HEK293 (cell line): ENCODE measurements around the gene ATP8B4.

Source experiments
- CTCF ChIA-PET: fragments of 350-600 bp; formaldehyde crosslinking; extraction: SDS; loops from one replicate; lab custom pipeline; 2021; ENCODE audit warnings: antibody characterized with exemption; lab: Yijun Ruan, JAX
- POLR2A ChIA-PET: fragments of 300-600 bp; formaldehyde crosslinking; extraction: SDS; loops from one replicate; lab custom pipeline; 2020; ENCODE audit warnings: antibody characterized with exemption, inconsistent platforms; lab: Yijun Ruan, JAX
- H3K27ac ChIP-seq: fragments of 200-500 bp; sonication (Bioruptor generic); 2 replicates; pipeline ENCODE4 v1.5.1; 2014; ENCODE audit warnings: low read depth, low read length, control low read depth, inconsistent platforms; ENCODE audit errors: extremely low read depth
- H3K36me3 ChIP-seq, 2 experiments: fragments of 200-500 bp in 1 of 2; sonication (Bioruptor generic) in 1 of 2; 1 replicate in 1 of 2; 2 replicates in 1 of 2; pipeline ENCODE4 v1.5.1; 2014 to 2017; ENCODE audit warnings: inconsistent platforms in 2 of 2, low read length in 2 of 2; ENCODE audit not compliant: control insufficient read depth in 2 of 2, insufficient read depth in 1 of 2
- H3K4me1 ChIP-seq: fragments of 200-500 bp; sonication (Bioruptor generic); 2 replicates; pipeline ENCODE4 v1.5.1; 2014; ENCODE audit warnings: mild to moderate bottlenecking, low read length, inconsistent platforms; ENCODE audit not compliant: control insufficient read depth, insufficient read depth
- H3K4me3 ChIP-seq: 2 replicates; pipeline ENCODE4 v1.5.1; 2011; ENCODE audit warnings: low read depth, mild to moderate bottlenecking, control low read depth, low read length, moderate library complexity
- H3K9me3 ChIP-seq: fragments of 200-500 bp; sonication (Bioruptor generic); 2 replicates; pipeline ENCODE4 v1.5.1; 2014; ENCODE audit warnings: low read depth, low read length, inconsistent platforms; ENCODE audit not compliant: control insufficient read depth, insufficient read depth
- EGR2 ChIP-seq: fragments of 450-650 bp; formaldehyde crosslinking; IDR thresholded peaks from 2 replicates; pipeline ENCODE4 v1.5.1; 2016; ENCODE audit warnings: low read depth, missing biosample characterization, missing genetic modification characterization
- GFI1B ChIP-seq: fragments of 450-650 bp; formaldehyde crosslinking; IDR thresholded peaks from 2 replicates; pipeline ENCODE4 v1.5.1; 2016; ENCODE audit warnings: missing biosample characterization, missing genetic modification characterization
- ZBTB17 ChIP-seq: fragments of 450-650 bp; formaldehyde crosslinking; IDR thresholded peaks from 2 replicates; pipeline ENCODE4 v1.5.1; 2016; ENCODE audit warnings: missing biosample characterization, missing genetic modification characterization
- ZFP41 ChIP-seq: fragments of 450-650 bp; formaldehyde crosslinking; IDR thresholded peaks from 2 replicates; pipeline ENCODE4 v1.5.1; 2016; ENCODE audit warnings: missing biosample characterization, missing genetic modification characterization, borderline replicate concordance
- ZFP69B ChIP-seq: fragments of 450-650 bp; formaldehyde crosslinking; IDR thresholded peaks from 2 replicates; pipeline ENCODE4 v1.5.1; 2016; ENCODE audit warnings: missing biosample characterization, missing genetic modification characterization
- ZNF138 ChIP-seq: fragments of 450-650 bp; formaldehyde crosslinking; IDR thresholded peaks from 2 replicates; pipeline ENCODE4 v1.5.1; 2016; ENCODE audit warnings: missing biosample characterization, missing genetic modification characterization, borderline replicate concordance
- ZNF175 ChIP-seq: fragments of 450-650 bp; formaldehyde crosslinking; IDR thresholded peaks from 2 replicates; pipeline ENCODE4 v1.5.1; 2016; ENCODE audit warnings: missing biosample characterization, missing genetic modification characterization
- ZNF202 ChIP-seq: fragments of 450-650 bp; formaldehyde crosslinking; IDR thresholded peaks from 2 replicates; pipeline ENCODE4 v1.5.1; 2016; ENCODE audit warnings: missing biosample characterization, missing genetic modification characterization, borderline replicate concordance
- ZNF366 ChIP-seq: fragments of 450-650 bp; formaldehyde crosslinking; conservative IDR thresholded peaks from 2 replicates; pipeline ENCODE4 v1.5.1; 2016; ENCODE audit warnings: missing biosample characterization, missing genetic modification characterization
- ZNF37A ChIP-seq: fragments of 450-650 bp; IDR thresholded peaks from 2 replicates; pipeline ENCODE4 v1.5.1; 2018; ENCODE audit warnings: missing biosample characterization, missing genetic modification characterization
- ZNF394 ChIP-seq: fragments of 450-650 bp; formaldehyde crosslinking; IDR thresholded peaks from 2 replicates; pipeline ENCODE4 v1.5.1; 2016; ENCODE audit warnings: missing biosample characterization, missing genetic modification characterization, mild to moderate bottlenecking, moderate library complexity, borderline replicate concordance
- ZNF555 ChIP-seq: fragments of 450-650 bp; formaldehyde crosslinking; conservative IDR thresholded peaks from 2 replicates; pipeline ENCODE4 v1.5.1; 2017; ENCODE audit warnings: missing biosample characterization, mild to moderate bottlenecking, missing genetic modification characterization, inconsistent platforms
- ZNF777 ChIP-seq: fragments of 450-650 bp; formaldehyde crosslinking; IDR thresholded peaks from 2 replicates; pipeline ENCODE4 v1.5.1; 2017; ENCODE audit warnings: missing biosample characterization, missing genetic modification characterization, borderline replicate concordance
- ZNF791 ChIP-seq: fragments of 450-650 bp; formaldehyde crosslinking; IDR thresholded peaks from 2 replicates; pipeline ENCODE4 v1.5.1; 2016; ENCODE audit warnings: missing biosample characterization, missing genetic modification characterization
- TF ChIP-seq, protein P1 (sequence below): fragments of 450-650 bp; formaldehyde crosslinking; conservative IDR thresholded peaks from 2 replicates; pipeline ENCODE4 v1.5.1; 2016; ENCODE audit warnings: low read depth, missing biosample characterization, missing genetic modification characterization
- TF ChIP-seq, protein P2 (sequence below): fragments of 450-650 bp; formaldehyde crosslinking; IDR thresholded peaks from 2 replicates; pipeline ENCODE4 v1.5.1; 2016; ENCODE audit warnings: missing biosample characterization, missing genetic modification characterization
- TF ChIP-seq, protein P3 (sequence below): fragments of 450-650 bp; formaldehyde crosslinking; IDR thresholded peaks from 2 replicates; pipeline ENCODE4 v1.5.1; 2016; ENCODE audit warnings: missing biosample characterization, missing genetic modification characterization
- TF ChIP-seq, protein P4 (sequence below): fragments of 450-650 bp; formaldehyde crosslinking; IDR thresholded peaks from 2 replicates; pipeline ENCODE4 v1.5.1; 2016; ENCODE audit warnings: missing biosample characterization, missing genetic modification characterization
- TF ChIP-seq, protein P5 (sequence below): fragments of 450-650 bp; formaldehyde crosslinking; IDR thresholded peaks from 2 replicates; pipeline ENCODE4 v1.5.1; 2017; ENCODE audit warnings: missing biosample characterization, missing genetic modification characterization
- TF ChIP-seq, protein P6 (sequence below): fragments of 450-650 bp; formaldehyde crosslinking; IDR thresholded peaks from 2 replicates; pipeline ENCODE4 v1.5.1; 2016; ENCODE audit warnings: missing biosample characterization, missing genetic modification characterization

The ATP8B4 gene

DNA sequence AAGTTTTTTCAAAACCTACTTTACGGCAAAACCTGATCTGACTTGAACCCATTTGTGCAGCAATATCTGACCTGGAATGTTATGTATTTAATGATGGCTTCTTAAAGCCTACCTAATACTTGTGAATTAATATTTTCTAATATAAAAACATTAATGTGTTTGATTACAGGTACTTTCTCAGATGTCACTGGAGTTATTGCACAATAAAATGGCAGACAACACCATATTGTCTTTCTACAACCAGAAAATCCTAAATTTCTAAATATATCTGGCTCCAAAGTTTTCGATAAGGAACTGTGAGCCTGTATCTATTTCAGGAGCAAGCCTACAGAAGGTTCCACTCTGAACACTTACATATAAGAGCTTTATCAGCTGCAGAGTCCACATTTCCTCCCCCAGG is 184.5 kb downstream of the ATP8B4 start (continued):
- TF ChIP-seq, protein P1, sequence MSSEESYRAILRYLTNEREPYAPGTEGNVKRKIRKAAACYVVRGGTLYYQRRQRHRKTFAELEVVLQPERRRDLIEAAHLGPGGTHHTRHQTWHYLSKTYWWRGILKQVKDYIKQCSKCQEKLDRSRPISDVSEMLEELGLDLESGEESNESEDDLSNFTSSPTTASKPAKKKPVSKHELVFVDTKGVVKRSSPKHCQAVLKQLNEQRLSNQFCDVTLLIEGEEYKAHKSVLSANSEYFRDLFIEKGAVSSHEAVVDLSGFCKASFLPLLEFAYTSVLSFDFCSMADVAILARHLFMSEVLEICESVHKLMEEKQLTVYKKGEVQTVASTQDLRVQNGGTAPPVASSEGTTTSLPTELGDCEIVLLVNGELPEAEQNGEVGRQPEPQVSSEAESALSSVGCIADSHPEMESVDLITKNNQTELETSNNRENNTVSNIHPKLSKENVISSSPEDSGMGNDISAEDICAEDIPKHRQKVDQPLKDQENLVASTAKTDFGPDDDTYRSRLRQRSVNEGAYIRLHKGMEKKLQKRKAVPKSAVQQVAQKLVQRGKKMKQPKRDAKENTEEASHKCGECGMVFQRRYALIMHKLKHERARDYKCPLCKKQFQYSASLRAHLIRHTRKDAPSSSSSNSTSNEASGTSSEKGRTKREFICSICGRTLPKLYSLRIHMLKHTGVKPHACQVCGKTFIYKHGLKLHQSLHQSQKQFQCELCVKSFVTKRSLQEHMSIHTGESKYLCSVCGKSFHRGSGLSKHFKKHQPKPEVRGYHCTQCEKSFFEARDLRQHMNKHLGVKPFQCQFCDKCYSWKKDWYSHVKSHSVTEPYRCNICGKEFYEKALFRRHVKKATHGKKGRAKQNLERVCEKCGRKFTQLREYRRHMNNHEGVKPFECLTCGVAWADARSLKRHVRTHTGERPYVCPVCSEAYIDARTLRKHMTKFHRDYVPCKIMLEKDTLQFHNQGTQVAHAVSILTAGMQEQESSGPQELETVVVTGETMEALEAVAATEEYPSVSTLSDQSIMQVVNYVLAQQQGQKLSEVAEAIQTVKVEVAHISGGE = no peak
- TF ChIP-seq, protein P2, sequence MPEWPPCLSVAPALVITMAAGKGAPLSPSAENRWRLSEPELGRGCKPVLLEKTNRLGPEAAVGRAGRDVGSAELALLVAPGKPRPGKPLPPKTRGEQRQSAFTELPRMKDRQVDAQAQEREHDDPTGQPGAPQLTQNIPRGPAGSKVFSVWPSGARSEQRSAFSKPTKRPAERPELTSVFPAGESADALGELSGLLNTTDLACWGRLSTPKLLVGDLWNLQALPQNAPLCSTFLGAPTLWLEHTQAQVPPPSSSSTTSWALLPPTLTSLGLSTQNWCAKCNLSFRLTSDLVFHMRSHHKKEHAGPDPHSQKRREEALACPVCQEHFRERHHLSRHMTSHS (tag by site-specific recombination) = no peak
- TF ChIP-seq ZFP41 (tag by site-specific recombination) (no peak), ZNF175 (tag by site-specific recombination) (no peak), ZNF777 (tag by site-specific recombination) (no peak), ZFP69B (no peak)
- TF ChIP-seq, protein P3, sequence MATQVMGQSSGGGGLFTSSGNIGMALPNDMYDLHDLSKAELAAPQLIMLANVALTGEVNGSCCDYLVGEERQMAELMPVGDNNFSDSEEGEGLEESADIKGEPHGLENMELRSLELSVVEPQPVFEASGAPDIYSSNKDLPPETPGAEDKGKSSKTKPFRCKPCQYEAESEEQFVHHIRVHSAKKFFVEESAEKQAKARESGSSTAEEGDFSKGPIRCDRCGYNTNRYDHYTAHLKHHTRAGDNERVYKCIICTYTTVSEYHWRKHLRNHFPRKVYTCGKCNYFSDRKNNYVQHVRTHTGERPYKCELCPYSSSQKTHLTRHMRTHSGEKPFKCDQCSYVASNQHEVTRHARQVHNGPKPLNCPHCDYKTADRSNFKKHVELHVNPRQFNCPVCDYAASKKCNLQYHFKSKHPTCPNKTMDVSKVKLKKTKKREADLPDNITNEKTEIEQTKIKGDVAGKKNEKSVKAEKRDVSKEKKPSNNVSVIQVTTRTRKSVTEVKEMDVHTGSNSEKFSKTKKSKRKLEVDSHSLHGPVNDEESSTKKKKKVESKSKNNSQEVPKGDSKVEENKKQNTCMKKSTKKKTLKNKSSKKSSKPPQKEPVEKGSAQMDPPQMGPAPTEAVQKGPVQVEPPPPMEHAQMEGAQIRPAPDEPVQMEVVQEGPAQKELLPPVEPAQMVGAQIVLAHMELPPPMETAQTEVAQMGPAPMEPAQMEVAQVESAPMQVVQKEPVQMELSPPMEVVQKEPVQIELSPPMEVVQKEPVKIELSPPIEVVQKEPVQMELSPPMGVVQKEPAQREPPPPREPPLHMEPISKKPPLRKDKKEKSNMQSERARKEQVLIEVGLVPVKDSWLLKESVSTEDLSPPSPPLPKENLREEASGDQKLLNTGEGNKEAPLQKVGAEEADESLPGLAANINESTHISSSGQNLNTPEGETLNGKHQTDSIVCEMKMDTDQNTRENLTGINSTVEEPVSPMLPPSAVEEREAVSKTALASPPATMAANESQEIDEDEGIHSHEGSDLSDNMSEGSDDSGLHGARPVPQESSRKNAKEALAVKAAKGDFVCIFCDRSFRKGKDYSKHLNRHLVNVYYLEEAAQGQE (tag by site-specific recombination) = no peak
- TF ChIP-seq, protein P4, sequence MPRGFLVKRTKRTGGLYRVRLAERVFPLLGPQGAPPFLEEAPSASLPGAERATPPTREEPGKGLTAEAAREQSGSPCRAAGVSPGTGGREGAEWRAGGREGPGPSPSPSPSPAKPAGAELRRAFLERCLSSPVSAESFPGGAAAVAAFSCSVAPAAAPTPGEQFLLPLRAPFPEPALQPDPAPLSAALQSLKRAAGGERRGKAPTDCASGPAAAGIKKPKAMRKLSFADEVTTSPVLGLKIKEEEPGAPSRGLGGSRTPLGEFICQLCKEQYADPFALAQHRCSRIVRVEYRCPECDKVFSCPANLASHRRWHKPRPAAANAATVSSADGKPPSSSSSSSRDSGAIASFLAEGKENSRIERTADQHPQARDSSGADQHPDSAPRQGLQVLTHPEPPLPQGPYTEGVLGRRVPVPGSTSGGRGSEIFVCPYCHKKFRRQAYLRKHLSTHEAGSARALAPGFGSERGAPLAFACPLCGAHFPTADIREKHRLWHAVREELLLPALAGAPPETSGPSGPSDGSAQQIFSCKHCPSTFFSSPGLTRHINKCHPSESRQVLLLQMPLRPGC (tag by site-specific recombination) = no peak

DNA sequence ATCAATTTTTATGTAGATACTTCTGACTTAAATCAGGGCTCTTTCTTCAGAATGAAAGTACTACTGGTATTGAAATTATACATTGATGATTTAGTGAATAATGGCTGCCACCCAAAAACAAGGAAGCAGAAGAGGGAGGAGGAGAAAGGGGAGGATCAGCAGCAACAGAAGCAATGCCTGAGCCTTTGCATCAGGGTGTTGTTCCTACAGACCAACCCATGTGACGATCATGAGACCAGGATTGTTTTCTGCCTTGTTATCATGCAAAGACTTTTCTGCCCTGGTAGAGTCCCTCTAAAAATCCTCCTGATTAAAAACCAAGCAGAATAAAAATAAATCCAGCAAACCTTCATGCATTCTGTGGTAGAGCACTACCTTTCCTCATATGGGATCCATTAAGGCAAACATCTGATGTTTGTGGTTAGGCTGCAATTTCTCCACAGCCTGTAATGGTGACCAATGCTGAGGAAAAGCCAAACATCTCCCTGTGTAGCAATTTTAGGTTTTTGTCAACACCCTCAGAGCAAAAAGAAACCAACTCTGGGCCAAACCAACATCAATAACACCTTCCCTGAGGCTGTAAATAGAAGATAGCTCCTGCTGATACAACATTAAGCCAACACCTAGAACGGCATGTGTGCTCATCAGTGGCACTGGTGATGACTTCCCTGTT is 191.7 kb downstream of the ATP8B4 start:
- ChIA-PET CTCF (no interaction called here), POLR2A (no interaction called here)
- TF ChIP-seq, protein P2 (tag by site-specific recombination) = no peak
- no peak for TF ChIP-seq ZNF777 (tag by site-specific recombination)
- no peak for TF ChIP-seq ZNF394 (tag by site-specific recombination)
- TF ChIP-seq, protein P5, sequence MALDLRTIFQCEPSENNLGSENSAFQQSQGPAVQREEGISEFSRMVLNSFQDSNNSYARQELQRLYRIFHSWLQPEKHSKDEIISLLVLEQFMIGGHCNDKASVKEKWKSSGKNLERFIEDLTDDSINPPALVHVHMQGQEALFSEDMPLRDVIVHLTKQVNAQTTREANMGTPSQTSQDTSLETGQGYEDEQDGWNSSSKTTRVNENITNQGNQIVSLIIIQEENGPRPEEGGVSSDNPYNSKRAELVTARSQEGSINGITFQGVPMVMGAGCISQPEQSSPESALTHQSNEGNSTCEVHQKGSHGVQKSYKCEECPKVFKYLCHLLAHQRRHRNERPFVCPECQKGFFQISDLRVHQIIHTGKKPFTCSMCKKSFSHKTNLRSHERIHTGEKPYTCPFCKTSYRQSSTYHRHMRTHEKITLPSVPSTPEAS (tag by site-specific recombination) = no peak
- TF ChIP-seq ZNF138 = no peak
- no peak for TF ChIP-seq ZNF366 (tag by site-specific recombination)
- no peak for TF ChIP-seq ZNF791
- TF ChIP-seq EGR2 (tag by site-specific recombination) = no peak
- TF ChIP-seq ZBTB17 (tag by site-specific recombination) = no peak
- TF ChIP-seq ZNF555 (tag by site-specific recombination) = no peak
- TF ChIP-seq, protein P6, sequence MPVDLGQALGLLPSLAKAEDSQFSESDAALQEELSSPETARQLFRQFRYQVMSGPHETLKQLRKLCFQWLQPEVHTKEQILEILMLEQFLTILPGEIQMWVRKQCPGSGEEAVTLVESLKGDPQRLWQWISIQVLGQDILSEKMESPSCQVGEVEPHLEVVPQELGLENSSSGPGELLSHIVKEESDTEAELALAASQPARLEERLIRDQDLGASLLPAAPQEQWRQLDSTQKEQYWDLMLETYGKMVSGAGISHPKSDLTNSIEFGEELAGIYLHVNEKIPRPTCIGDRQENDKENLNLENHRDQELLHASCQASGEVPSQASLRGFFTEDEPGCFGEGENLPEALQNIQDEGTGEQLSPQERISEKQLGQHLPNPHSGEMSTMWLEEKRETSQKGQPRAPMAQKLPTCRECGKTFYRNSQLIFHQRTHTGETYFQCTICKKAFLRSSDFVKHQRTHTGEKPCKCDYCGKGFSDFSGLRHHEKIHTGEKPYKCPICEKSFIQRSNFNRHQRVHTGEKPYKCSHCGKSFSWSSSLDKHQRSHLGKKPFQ (tag by site-specific recombination) = no peak
- no peak for TF ChIP-seq GFI1B
- TF ChIP-seq ZNF37A = no peak
- no peak for TF ChIP-seq ZNF202 (tag by site-specific recombination)
- H3K9me3 ChIP-seq = no peaks in the 10 kb centered on the region
- no peaks in the 10 kb centered on the region for H3K4me1 ChIP-seq
- H3K4me3 ChIP-seq = no peak overlapping the region
- H3K27ac ChIP-seq = no peak overlapping the region
- H3K36me3 ChIP-seq = no peaks in the 10 kb centered on the region
